Right renal cortex interstitium (tissue), 3 donors: ENCODE measurements around the gene NUMA1. TPM values are rescaled to one million over a fixed set of nuclear protein-coding genes. Genes with fewer than 3 reads are reported as not detected.
A peak's percentile ranks its signal among the peaks of the same experiment; 100 is the strongest.

Source experiments
- DNase-seq, 3 donors: peaks; one replicate each; pipeline ENCODE4 v3.0.0-alpha.2; 2013; ENCODE audit warnings: low read depth in 3 of 3, low spot score in 2 of 3
- polyA plus RNA-seq, 3 donors: library from polyadenylated mRNA; unstranded; fragments of 120-200 nt; gene quantifications; one replicate each; pipeline ENCODE4 v1.2.1, GENCODE V29; 2013; ENCODE audit not compliant: insufficient read length in 3 of 3

The NUMA1 gene
- polyA plus RNA-seq, 3 donors, result 234 to 252 (median 235) TPM

DNA sequence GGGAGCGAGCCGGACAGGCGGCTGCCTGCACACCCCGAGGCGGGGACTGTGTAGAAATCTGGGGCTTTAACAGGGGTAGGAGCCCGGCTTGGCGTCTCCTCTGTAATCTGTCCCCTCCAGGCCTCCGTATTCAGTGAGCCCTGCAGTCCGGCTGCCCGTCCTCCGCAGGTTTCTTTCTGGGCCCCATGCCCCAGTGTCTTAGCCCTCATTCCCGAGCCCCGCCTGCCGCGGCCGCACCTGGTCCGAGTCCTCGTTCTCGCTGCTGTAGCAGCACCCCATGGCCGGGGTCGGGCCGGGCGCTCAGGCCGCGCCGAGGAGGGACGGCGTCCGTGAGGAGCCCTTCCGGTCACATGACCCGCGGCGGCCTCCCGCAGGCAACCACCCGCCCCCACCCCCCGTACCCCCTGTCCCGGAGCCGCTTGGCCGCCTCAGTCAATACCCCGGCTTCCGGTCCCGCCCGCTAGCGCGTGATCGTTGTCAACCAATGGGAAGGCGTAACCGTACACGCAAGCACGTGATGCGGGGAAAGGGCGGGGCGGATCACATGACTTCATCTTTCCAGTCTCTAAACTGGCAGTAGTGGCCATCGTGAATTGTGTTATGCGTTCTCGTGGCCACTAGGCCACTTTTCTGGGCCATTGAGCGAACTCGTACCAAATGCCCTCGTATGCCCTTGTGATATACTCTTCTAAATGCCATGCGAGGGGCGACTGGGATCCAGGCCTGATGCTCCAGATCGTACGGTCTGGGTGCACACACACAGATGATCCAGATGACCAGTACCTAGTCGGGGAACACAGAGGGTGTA is 22.8 kb upstream of the NUMA1 start, which contains the start of gene LAMTOR1:
TSS of gene LAMTOR1 (minus strand) at position 352 of the 808 bp plus-strand sequence. CDS start at position 279, 73 bp downstream.
- DNase-seq, result peak; percentile 95 to 99 (median 97)

DNA sequence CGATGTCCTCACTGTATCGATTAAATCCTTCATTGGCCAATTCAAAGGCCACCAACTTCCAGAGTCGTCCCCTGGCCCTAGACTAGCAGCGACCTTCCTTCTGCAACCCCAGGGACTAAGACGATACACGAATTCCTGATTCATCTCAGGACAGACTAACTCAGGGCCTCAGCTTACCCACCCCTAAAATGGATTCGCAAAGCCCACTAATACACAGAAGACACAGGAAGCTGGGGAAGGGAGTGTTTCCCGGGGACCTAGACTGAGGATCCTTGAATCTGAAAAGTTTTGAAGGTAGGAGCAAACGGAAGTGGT is 22.2 kb upstream of the NUMA1 start:
- no peak for DNase-seq

DNA sequence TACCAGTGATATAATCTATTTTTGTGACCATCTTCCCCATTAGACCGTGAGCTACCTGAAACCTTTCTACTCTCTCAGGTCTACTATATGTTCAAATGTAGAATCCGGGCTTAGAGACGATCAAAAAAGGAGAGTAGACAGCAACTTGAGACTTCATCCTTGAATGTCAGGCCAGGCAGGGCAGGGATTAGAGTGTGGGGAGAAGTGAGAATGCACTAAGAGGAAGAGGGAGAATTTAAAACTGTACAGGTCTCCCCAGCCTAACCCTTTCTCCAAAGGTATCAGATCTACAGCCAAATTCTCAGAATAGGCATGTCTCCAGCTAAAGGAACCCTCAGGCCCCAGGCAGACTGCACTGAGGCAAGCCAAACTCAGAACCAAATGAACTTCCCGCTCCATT is 21.8 kb upstream of the NUMA1 start:
- no peak for DNase-seq

DNA sequence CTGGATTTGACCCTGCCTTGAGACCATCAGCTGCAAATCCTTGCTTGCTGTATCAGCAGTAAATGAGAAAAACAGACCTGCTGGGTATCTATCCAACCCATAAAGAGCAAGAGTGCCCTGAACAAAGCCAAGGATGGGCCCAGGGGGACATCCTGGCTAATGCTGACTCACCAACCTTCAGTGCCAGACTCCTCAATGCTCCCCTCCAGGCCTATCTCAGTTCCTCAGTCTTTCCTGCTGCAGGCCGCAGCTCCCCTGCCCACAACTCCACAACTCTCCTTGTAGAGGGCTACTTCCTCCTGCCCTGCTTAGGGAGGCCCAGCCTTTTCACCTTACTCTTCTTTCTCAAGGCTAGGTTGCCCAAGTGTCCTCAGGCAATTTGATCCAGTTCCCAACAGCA is 20.1 kb upstream of the NUMA1 start:
- DNase-seq, result no peak

DNA sequence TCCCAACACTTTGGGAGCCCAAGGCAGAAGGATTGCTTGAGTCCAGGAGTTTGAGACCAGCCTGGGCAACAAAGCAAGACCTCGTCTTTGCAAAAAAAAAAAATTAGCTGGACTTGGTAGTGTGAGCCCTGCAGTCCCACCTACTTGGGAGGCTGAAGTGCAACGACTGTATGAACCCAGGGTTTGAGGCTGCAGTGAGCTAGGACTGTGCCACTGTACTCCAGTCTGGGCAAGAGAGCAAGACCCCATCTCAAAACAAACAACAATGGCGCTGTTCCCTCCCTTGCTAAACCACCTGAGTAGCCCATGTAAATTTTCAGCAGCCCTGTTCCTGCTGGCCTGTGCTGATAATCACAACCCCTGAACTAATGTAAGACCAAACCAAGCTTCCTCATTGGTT is 19.7 kb upstream of the NUMA1 start:
- DNase-seq, result no peak

DNA sequence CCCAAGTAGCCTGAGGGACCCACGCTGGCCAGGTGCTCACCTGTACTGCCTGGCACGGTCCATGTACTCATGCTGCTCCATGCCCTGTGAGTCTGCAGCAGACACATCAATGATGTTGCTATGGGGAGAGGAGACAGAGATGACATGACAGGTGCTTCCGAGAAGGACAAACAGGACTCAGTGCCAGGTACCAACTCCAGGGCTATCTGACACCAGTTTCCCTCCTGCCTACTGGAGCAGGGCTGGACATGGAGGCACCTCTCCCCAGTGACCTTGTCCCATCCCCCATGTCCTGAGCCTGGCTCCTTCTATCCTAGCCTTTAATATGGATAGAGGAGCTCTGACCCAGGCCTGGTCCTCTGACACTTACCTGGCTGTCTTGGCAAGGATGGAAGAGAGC is 18.4 kb upstream of the NUMA1 start:
- no peak for DNase-seq

DNA sequence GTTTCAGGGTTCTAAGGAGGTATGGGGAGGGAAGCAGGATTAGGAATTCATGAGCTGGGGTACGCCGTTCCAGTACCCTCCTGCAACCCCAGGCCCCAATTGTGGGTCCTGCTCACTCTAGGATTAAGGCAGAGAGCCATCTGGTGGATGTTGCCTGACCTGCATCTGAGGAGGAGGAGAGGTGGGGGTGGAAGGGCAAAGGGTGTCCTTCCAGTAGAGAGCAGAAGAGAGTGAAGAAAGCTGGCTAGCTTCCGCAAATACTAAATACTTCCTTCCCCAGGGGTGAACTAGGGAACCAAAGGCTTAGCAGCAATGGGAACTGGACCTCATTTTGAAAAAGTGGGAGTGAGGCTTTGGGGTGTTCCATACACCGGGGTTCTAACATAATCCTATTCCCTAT is 10.9 kb upstream of the NUMA1 start:
- DNase-seq, result peak in 1 of 3 donors; percentile 51

DNA sequence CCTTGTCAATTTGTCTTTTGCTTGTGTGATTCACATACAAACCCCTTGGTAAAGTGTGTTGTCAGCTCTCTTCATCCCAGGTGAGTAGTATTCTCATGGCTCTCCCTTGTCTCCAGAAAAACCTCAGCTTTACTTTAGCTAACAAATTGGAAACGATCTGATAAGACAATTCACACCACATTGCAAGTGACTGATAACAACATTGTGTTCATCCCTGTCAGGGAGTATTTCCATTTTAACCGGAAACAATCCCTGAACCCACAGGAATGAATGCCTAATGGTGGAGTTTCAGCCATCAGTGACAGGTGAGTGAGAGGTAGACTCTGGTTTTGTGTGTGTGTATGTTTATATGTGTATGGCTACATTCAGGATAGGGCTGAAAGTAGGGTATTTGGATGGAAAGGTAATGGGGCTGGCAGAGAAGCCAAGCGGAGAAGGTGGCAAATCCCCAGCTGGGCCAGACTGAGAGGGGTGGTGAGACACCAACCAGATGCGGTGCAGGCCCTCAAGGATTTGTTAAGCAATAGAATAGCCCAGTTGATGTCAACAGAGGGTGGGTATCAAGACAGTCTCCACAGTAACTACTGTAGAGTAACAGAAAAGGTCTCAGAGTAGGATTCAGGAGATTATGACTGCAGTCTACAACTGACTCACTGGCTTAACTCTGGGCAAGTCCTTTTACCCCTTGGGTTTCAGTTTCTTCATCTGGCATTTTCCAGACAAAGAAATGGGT is 7.9 kb upstream of the NUMA1 start:
- no peak for DNase-seq

DNA sequence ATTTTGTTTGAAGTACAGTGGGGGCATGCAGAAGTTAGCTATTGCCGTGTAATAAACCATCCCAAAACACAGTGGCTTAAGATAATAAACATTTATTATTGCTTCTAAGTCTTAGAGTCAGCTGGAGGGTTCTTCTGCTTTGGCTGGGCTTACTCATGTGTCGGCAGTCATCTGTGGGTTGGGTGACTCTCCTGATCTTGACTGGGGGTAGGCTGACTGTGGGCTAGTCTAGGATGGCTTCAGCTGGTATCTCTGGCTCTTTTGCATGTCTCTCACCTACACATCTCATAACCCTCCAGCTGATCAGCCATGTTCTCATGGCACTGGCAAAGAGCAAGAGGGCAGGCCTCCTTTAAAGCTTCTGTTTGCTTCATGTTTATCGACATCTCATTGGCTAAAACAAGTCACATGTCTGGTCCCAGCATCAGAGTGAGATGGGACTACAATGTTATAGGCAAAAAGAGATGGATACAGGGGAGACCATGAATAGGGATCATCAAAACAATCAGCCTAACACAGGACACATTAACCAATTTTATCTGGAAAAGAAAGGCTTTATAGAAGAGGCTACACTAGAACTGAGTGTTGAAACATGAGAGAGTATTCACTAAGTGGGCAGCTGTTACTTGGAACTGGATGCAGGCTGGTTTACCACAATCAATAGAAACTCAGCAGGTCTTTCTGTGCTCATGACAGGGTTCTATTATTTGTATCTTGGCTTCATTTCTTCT is 5.4 kb upstream of the NUMA1 start:
- no peak for DNase-seq

DNA sequence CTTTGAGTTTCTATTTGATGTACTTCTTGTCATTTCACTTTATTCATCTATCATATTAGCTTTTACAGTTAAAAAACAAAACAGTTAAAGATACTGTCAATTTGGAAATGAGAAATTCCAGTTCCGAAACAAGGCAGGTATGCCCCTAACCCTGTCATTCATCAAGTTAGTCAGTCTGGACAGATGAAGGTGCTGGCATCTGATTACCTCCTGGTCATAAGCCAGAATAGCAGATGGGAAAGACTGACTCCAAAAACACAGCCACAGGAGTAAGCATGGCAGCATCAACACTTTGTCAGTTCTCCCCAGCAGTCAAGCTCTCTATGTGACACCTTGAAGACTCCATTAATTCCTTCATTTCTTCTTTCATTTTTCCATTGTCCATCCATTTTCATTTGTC is 4.6 kb upstream of the NUMA1 start:
- DNase-seq, result no peak

DNA sequence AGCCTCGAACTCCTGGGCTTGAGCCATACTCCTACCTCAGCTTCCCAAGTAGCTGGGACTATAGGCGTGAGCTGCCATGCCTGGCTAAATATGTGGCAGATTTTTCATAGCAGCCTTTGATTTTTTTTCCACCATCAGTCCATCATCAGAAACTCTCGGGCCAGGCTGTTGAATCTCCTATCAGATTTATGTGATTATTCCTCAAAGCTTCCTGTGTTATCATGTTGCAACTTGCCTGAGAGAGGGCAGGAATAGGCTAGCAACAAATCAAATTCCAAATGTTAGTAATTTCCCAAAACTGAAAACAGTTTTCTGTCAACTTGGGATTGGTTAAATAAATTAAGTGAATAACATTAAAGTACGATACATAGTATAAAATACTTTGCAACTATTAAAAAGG is 3.7 kb upstream of the NUMA1 start:
- no peak for DNase-seq

DNA sequence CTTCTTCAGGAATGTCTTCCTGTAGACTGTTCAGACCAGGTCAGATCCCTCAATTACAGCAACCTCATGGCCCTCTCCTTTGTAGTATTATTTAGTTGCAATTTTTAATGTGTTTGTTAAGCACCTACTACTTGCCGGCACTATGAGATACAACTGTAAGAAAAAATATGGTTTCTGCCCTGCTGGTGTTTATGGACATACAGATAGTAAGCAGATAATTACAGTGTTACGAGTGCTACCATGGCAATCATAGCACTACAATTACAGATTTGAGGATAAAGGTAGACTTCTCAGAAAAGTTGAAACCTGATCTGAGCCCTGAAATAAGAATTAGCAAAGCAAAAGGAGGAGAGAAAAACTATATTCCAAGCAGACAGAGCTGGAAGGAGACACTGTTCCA is 3.1 kb upstream of the NUMA1 start:
- DNase-seq, result no peak

DNA sequence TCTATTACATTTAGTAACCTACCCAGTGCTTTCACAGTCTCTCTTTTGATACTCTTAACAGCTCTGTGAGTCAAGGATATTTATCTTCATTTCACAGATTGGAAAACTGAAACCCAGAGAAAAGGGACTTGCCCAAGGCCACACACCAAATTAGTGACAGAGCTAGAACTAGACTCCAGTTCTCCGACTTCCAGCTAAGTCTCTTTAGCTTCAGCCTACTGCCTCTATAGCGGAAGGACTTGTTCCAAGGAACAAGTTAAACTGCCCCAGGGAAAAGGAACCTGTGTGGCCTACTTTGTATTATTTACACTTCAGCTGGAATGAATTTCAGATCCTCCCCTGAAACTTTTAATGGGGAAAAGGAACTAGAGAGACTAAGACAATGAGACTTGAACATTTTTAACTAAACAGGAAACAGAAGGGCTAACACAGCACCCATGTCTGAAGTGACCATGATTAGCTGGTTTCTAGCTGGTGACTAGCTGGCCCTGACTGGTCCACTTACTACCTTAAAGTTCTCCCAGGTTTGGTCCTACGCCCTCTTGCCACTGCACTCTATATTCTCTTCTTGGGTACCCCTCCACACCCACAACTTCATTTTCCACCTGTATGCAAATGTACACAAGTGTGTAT is 1.6 kb upstream of the NUMA1 start:
- no peak for DNase-seq

DNA sequence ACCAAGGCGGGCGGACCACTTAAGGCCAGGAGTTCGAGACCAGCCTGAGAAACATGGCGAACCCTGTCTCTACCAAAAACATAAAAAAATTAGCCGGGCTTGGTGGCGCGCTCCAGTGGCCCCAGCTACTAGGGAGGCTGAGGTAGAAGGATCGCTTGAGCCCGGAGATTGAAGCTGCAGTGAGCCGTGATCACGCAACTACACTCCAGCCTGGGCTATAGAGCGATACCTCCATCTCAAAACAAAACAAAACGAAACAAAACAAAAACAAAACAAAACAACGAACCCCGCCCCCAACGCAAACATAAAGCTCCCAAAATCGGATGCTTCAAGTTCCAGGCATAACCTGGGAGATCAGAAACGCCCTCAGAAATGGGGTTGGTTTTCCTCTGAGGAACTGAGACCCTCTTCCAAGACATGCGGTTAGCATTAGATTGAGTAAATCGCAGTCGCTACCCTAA is 872 bp upstream of the NUMA1 start:
- DNase-seq, result no peak

DNA sequence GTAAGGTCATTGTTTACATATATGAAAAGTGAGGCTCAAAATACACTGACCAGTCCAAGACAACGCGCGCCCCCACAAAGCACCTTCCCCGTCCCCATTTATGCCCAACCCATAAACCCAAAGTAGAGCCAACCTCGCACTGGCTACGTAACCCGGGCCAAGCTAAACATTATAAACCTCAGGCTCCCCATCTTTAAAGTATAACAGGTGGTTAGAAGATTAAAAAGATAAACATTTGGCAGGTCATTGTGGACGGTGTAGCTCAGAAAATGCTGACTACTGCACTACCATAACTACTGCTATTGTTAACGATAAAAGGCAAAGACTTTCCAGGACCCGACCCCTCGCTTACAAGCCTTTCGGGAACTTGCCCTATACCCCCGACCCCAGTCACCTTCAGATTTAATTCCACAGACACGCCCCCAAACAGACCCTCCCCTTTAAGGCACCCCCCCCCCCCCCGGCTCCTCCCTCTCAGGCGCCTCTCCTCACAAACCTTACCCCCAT is 470 bp downstream of the NUMA1 start:
- no peak for DNase-seq

DNA sequence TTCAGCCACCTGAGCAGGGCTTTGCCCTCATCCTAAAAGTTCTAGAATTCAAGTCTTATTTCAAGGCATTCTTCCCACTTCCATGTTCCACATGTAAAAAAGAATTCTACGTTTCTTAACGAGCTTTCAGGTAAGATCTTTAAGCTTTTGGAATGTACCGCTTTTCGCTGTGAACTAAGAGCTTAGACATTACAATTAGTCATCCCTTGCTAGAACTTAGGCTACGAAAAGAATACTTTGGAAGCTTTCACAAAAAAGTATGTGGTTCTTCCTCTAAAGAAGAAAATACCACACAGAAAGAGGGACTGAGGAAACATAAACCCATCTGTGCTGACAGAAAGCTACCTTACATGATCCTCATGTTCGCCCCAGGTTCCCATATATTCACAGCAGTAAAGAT is 1.9 kb downstream of the NUMA1 start:
- DNase-seq, result no peak

DNA sequence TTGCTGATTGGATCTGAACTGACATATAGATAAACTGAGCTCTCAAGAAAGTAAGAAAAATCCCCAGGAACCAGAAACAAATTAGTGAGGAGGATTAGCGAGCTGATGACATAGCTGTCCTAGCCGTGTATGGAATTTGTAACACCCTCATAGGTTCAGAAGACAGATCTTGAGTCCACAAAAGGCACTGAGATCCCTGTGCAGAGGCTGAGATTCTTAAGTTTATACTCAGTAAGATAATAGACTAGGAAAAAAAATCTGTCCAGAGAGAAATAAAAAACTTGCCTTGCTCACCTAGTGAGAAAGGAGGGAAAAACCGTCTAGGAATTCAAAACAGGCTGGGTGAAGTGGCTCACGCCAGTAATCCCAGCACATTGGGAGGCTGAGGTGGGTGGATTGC is 4.6 kb downstream of the NUMA1 start:
- no peak for DNase-seq

DNA sequence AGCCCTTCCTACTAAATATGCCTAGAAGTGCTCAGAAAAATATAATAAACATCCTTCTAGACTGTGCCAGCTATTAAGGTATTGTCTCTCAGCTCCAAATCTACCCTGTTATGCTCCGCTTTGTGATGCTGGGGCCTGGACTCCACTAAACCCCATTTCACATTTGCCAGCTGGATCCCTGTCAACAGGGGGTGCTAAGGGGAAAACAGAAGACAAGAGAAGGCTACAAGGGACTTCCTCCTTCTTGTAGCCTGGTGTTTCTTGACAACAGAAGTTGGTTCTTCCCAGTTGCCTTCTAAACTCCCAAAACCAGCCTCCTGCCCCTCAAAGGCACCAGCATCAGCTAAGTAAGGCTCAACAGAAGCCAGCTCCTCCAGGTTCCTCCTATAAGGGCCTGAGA is 5.2 kb downstream of the NUMA1 start:
- DNase-seq, result no peak

DNA sequence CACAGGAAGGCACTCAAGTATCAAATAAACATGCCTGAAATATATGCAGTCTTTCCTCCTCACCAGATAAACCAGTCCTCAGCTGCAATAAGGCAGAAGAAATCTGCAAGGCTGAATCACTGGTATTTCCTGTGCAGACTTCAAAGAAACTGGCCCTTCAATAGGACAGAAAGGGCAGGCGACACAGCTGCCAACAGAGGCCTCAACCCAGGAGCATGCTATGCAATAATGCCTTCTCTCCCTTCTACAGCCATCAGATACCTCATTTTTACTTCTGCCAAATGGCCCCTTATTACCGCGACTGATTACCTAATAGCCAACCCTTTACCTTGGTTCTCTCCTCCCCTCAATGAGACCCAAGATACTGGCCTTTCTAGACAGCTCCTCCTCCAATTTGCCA is 8.0 kb downstream of the NUMA1 start:
- no peak for DNase-seq

DNA sequence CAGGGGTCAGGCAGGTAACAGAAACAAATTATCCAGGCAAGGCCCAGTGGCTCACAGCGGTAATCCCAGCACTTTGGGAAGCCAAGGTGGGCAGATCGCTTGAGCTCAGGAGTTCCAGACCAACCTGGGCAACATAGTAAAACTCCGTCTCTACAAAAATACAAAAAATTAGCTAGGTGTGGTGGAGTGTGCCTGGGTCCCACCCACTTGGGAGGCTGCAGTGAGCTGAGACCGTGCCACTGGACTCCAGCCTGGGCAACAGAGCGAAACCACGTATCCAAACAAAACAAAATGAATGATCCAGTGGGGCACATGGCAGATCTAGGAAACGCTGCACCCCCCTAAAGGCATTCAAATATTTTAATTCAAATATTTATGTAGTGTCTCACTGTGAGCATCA is 9.9 kb downstream of the NUMA1 start:
- no peak for DNase-seq

DNA sequence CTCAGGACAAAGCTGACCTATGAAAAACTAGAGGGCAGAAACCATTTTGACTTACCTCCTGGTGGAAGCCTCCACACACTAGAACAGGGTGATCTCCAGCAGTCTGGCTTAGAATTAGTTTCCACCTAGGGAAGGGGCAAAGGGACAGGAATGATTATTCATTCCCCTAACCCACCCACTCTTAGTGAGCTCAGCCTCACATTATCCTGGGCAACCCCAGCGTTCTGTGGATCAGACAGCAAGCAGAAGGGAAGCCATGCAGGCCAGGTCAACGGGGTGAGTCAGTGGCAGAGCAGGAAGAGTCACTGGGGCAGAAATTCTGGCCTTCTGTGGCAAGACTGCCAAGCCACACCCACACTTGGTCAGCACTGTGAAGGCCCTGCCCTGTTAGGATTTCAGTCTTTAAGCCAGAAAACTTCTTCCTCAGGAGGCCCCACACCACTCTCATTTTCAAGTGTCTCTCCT is 10.5 kb downstream of the NUMA1 start:
- DNase-seq, result no peak
